H1 (cell line): Measurements from ENCODE around the gene ARMH1. TPM values are rescaled to one million over a fixed set of nuclear protein-coding genes. Genes with fewer than 3 reads are reported as not detected.
A peak's percentile ranks its signal among the peaks of the same experiment; 100 is the strongest.

ENCODE experiments used
- CTCF ChIA-PET: fragments of 300-600 bp; sonication (Branson Sonifier 250); formaldehyde crosslinking; loops from one replicate; lab custom pipeline; 2021; ENCODE audit not compliant: partially characterized antibody; lab: Charles Lee
- POLR2A ChIA-PET: fragments of 300-600 bp; sonication (Branson Sonifier 250); formaldehyde crosslinking; loops from one replicate; lab custom pipeline; 2021; ENCODE audit warnings: inconsistent platforms; ENCODE audit not compliant: partially characterized antibody; lab: Charles Lee
- DNase-seq, 2 experiments: peaks; one replicate each; pipeline versions ENCODE4 v3.0.0 to v3.0.0-alpha.2; 2010 to 2022; ENCODE audit warnings: low spot score in 2 of 2, low read depth in 1 of 2, mixed read lengths in 1 of 2
- FAIRE-seq: peaks from 2 replicates; lab custom pipeline; 2011; peaks lifted over from hg19 to GRCh38; lab: Jason Lieb, UNC
- H2AFZ ChIP-seq: 2 replicates; pipeline ENCODE4 v1.8.1; 2012; ENCODE audit warnings: low read length, inconsistent platforms
- H2AK5ac ChIP-seq: 2 replicates; pipeline ENCODE4 v1.6.1; 2013; ENCODE audit warnings: low read depth, low read length
- H2BK120ac ChIP-seq: replicated peaks from 2 replicates; pipeline ENCODE3; 2013; ENCODE audit warnings: low read depth, low read length, inconsistent platforms
- H2BK12ac ChIP-seq: 2 replicates; pipeline ENCODE4 v1.6.1; 2013; ENCODE audit warnings: low read depth, low read length
- H2BK15ac ChIP-seq: 2 replicates; pipeline ENCODE4 v1.6.1; 2013; ENCODE audit warnings: low read length
- H2BK20ac ChIP-seq: 2 replicates; pipeline ENCODE4 v1.6.1; 2013; ENCODE audit warnings: low read length
- H2BK5ac ChIP-seq: 2 replicates; pipeline ENCODE4 v1.6.1; 2013; ENCODE audit warnings: low read depth, low read length
- H3K14ac ChIP-seq: 2 replicates; pipeline ENCODE4 v1.6.1; 2013; ENCODE audit warnings: inconsistent platforms; ENCODE audit not compliant: insufficient read length
- H3K18ac ChIP-seq: 2 replicates; pipeline ENCODE4 v1.6.1; 2013; ENCODE audit warnings: low read length; ENCODE audit errors: extremely low read depth
- H3K23ac ChIP-seq: 2 replicates; pipeline ENCODE4 v1.6.1; 2013; ENCODE audit warnings: inconsistent platforms; ENCODE audit not compliant: insufficient read length
- H3K23me2 ChIP-seq: 2 replicates; pipeline ENCODE4 v1.6.1; 2013; ENCODE audit warnings: low read depth, low read length
- H3K27ac ChIP-seq: 2 replicates; pipeline ENCODE4 v1.6.1; 2011; ENCODE audit warnings: low read depth, low read length, inconsistent platforms
- H3K27me3 ChIP-seq, 4 experiments: replicated peaks in 1 of 4; 1 replicate in 1 of 4; 2 replicates in 3 of 4; pipeline versions ENCODE4 v1.6.1 to v1.8.1; 2011 to 2013; ENCODE audit warnings: low read length in 3 of 4, mild to moderate bottlenecking in 3 of 4, inconsistent platforms in 2 of 4, mixed read lengths in 2 of 4, moderate library complexity in 1 of 4; ENCODE audit not compliant: control insufficient read depth in 3 of 4, insufficient read depth in 3 of 4; ENCODE audit errors: extremely low read depth in 1 of 4
- H3K36me3 ChIP-seq, 4 experiments: 2 replicates each; pipeline versions ENCODE4 v1.6.1 to v1.8.1; 2011 to 2013; ENCODE audit warnings: mild to moderate bottlenecking in 4 of 4, low read length in 3 of 4, moderate library complexity in 2 of 4, control low read depth in 1 of 4, inconsistent platforms in 1 of 4; ENCODE audit not compliant: insufficient read depth in 4 of 4, control insufficient read depth in 2 of 4
- H3K4ac ChIP-seq: replicated peaks from 2 replicates; pipeline ENCODE3; 2013; ENCODE audit warnings: low read length, low read depth, mixed read lengths, inconsistent platforms; ENCODE audit not compliant: insufficient read length
- H3K4me1 ChIP-seq, 4 experiments: replicated peaks in 1 of 4; 1 replicate in 1 of 4; 2 replicates in 3 of 4; pipeline versions ENCODE4 v1.6.1 to v1.8.1; 2011 to 2013; ENCODE audit warnings: low read length in 3 of 4, inconsistent platforms in 2 of 4, mixed read lengths in 1 of 4; ENCODE audit not compliant: insufficient read depth in 4 of 4, control insufficient read depth in 3 of 4
- H3K4me2 ChIP-seq, 2 experiments: 2 replicates each; pipeline versions ENCODE4 v1.6.1 to v1.8.1; 2011 to 2013; ENCODE audit warnings: low read depth in 2 of 2, low read length in 2 of 2, control low read depth in 1 of 2, inconsistent platforms in 1 of 2, mild to moderate bottlenecking in 1 of 2; ENCODE audit not compliant: insufficient read depth in 1 of 2
- H3K4me3 ChIP-seq, 4 experiments: fragments of 200-600, 300-600 bp in 1 of 4; sonication (generic), shearing (Covaris generic), sonication (Bioruptor Twin) in 1 of 4; 2 replicates each; pipeline versions ENCODE4 v1.5.1 to v1.8.1; 2011 to 2016; ENCODE audit warnings: low read length in 4 of 4, low read depth in 3 of 4, control low read depth in 2 of 4, inconsistent platforms in 2 of 4, mild to moderate bottlenecking in 2 of 4, mixed read lengths in 1 of 4, moderate library complexity in 1 of 4; ENCODE audit not compliant: insufficient read depth in 2 of 4; ENCODE audit errors: extremely low read depth in 1 of 4
- H3K56ac ChIP-seq: replicated peaks from 2 replicates; pipeline ENCODE3; 2013; ENCODE audit warnings: low read depth, mild to moderate bottlenecking, mixed read lengths, low read length, inconsistent platforms; ENCODE audit not compliant: insufficient read length
- H3K79me1 ChIP-seq: 2 replicates; pipeline ENCODE4 v1.6.1; 2013; ENCODE audit warnings: low read depth, low read length, control low read depth
- H3K79me2 ChIP-seq, 2 experiments: 2 replicates each; pipeline versions ENCODE4 v1.6.1 to v1.8.1; 2012 to 2013; ENCODE audit warnings: low read length in 2 of 2, mild to moderate bottlenecking in 2 of 2, inconsistent platforms in 1 of 2; ENCODE audit not compliant: insufficient read depth in 2 of 2, control insufficient read depth in 1 of 2
- H3K9ac ChIP-seq, 4 experiments: replicated peaks in 1 of 4; 1 replicate in 1 of 4; 2 replicates in 3 of 4; pipeline versions ENCODE4 v1.6.1 to v1.8.1; 2011 to 2013; ENCODE audit warnings: low read depth in 3 of 4, low read length in 3 of 4, control low read depth in 2 of 4, mild to moderate bottlenecking in 2 of 4, moderate library complexity in 2 of 4, inconsistent platforms in 1 of 4; ENCODE audit errors: extremely low read depth in 1 of 4
- H3K9me3 ChIP-seq, 2 experiments: 2 replicates each; pipeline versions ENCODE4 v1.6.1 to v1.8.1; 2012 to 2013; ENCODE audit warnings: mild to moderate bottlenecking in 2 of 2, moderate library complexity in 2 of 2, control low read depth in 1 of 2, inconsistent platforms in 1 of 2, low read depth in 1 of 2, low read length in 1 of 2, mixed read lengths in 1 of 2; ENCODE audit not compliant: insufficient read depth in 2 of 2
- H4K20me1 ChIP-seq, 2 experiments: replicated peaks in 1 of 2; 2 replicates each; pipeline versions ENCODE3 to v1.8.1; 2011 to 2013; ENCODE audit warnings: inconsistent platforms in 2 of 2, low read length in 2 of 2, mild to moderate bottlenecking in 1 of 2; ENCODE audit not compliant: insufficient read depth in 2 of 2, control insufficient read depth in 1 of 2
- H4K5ac ChIP-seq: 2 replicates; pipeline ENCODE4 v1.6.1; 2013; ENCODE audit warnings: low read length, low read depth, mixed read lengths, inconsistent platforms; ENCODE audit not compliant: insufficient read length
- H4K8ac ChIP-seq: 2 replicates; pipeline ENCODE4 v1.8.0; 2013; ENCODE audit warnings: mild to moderate bottlenecking, moderate library complexity, low read length, inconsistent platforms; ENCODE audit not compliant: insufficient read depth; ENCODE audit errors: extremely low read depth
- H4K91ac ChIP-seq: replicated peaks from 2 replicates; pipeline ENCODE3; 2013; ENCODE audit warnings: low read length, mixed read lengths, inconsistent platforms; ENCODE audit not compliant: insufficient read length
- BACH1 ChIP-seq: IDR thresholded peaks from 2 replicates; pipeline ENCODE4 v1.6.1; 2012; ENCODE audit warnings: low read length, improper control_type of control experiment
- EZH2 ChIP-seq: fragments of 200-600 bp; sonication (generic); IDR thresholded peaks from 2 replicates; pipeline ENCODE4 v1.7.1; 2012; ENCODE audit warnings: low read depth, mild to moderate bottlenecking, moderate library complexity, low read length, inconsistent platforms; ENCODE audit not compliant: severe bottlenecking
- FOSL1 ChIP-seq: IDR thresholded peaks from 2 replicates; pipeline ENCODE4 v1.6.1; 2011; ENCODE audit warnings: mild to moderate bottlenecking, low read depth, low read length, moderate library complexity; ENCODE audit not compliant: insufficient read depth
- SIN3A ChIP-seq, 2 experiments: IDR thresholded peaks in 1 of 2; conservative IDR thresholded peaks in 1 of 2; 2 replicates each; pipeline ENCODE4 v1.6.1; 2011 to 2012; ENCODE audit warnings: low read length in 2 of 2, improper control_type of control experiment in 1 of 2, low read depth in 1 of 2, mild to moderate bottlenecking in 1 of 2
- TEAD4 ChIP-seq: IDR thresholded peaks from 2 replicates; pipeline ENCODE4 v1.6.1; 2012; ENCODE audit warnings: low read depth, low read length, inconsistent platforms, mixed read lengths
- WGBS, 2 experiments: shearing (Covaris generic) in 1 of 2; methylation state at CpG; one replicate each; pipeline versions ENCODE4 v1.1.6 to v1.1.7; 2013 to 2015; ENCODE audit warnings: low lambda C conversion rate in 2 of 2, mixed read lengths in 2 of 2, inconsistent platforms in 1 of 2, low coverage in 1 of 2, missing lambda C conversion rate in 1 of 2; ENCODE audit not compliant: insufficient replicate concordance in 2 of 2, insufficient coverage in 1 of 2, insufficient read length in 1 of 2; ENCODE audit errors: extremely low coverage in 1 of 2, missing lambda C conversion rate in 1 of 2; 5-methylcytosine and 5-hydroxymethylcytosine counted together
- polyA plus RNA-seq, 7 experiments: library from polyadenylated mRNA; depleted of rRNA in 3 of 7; stranded (reverse) in 5 of 7; unstranded in 2 of 7; fragments of >200 nt in 5 of 7; fragments of 200-250 nt in 2 of 7; gene quantifications; 1 replicate in 5 of 7; 2 replicates in 1 of 7; 4 replicates in 1 of 7; pipeline versions ENCODE4 v1.2.1 to v1.2.3, GENCODE V29; 2011 to 2013; ENCODE audit warnings: missing spikeins in 2 of 7, mixed read lengths in 2 of 7
- total RNA-seq: library from RNA; stranded (reverse); fragmentation: NEBNext Ultra II Directional; extraction: Animal tissue kit (Norgen Biotek cat#: 25700); gene quantifications from 2 replicates; pipeline ENCODE4 v1.2.1, GENCODE V29; 2021
- TF ChIP-seq, protein P1 (sequence below), 3 experiments: IDR thresholded peaks; 1 replicate in 2 of 3; 2 replicates in 1 of 3; pipeline versions ENCODE4 v1.5.1 to v1.6.1; 2011; ENCODE audit warnings: low read length in 3 of 3, mild to moderate bottlenecking in 3 of 3, inconsistent platforms in 2 of 3, low read depth in 1 of 3, moderate library complexity in 1 of 3; ENCODE audit not compliant: insufficient read depth in 1 of 3; ENCODE audit errors: control extremely low read depth in 1 of 3
- TF ChIP-seq, protein P2 (sequence below): IDR thresholded peaks from 2 replicates; pipeline ENCODE4 v1.6.1; 2012; ENCODE audit warnings: inconsistent platforms

Gene ARMH1
- total and polyA plus RNA-seq, 2 of the 8 experiments (the other 6 are each of a cell fraction or from before 2014, with no cell fraction given) = 0.82 to 0.85 TPM

DNA sequence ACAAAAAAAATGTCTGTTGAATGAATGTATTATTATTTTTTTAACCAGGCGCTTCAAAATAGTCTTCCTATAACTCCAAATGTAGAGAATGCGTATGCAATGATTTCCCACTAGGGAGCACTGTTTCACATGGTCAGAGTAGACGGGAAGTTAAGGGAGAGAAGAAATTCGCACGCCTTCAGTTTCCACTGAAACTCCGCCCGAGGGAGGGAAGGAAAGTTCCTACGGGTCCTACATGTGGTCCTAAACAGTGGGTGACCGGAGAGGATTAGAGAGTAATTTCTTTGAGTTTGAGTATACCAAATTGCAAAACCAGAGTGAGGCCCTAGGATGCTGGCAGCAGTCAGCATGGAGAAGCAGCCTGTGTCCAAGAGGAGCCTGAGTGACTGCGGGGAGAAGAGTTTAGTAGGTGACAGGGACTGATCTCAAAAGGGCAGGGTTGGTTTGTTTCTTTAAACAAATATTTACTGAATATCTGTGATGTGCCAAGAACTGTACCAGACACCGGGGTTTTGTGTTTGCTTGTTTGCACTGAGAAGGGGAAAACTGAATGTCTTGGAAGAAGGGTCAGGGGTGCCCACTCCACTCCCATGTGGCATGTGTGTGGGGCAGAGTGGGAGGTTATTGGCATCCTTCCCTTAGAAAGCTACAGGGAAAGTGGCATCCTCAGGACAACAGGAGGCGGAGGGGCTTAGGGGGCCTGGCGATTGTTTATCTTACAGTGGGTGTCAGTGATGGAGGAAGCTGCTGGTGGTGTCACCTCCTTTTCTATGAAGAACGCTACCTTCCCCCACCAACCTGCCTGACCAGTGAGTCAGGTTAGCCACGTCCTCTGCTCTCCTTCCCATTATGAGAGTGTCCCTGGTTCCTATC lies 33.7 kb downstream of the ARMH1 start:
- ChIA-PET POLR2A (interaction anchor here (1.0 to 2.2 kb wide), 6 partner anchors 11 to 67 kb away, joined by 3 to 23 read pairs (median 4); partner anchors contain the start of genes RNU5D-1 and RPS8), CTCF (interaction anchor here (0.6 to 2.8 kb wide), 12 partner anchors 10 to 457 kb away, joined by 3 to 15 read pairs (median 4); no protein-coding TSS in a partner anchor)
- no peak overlapping the region for H2BK20ac ChIP-seq
- H4K8ac ChIP-seq = no peak overlapping the region
- H2BK5ac ChIP-seq = no peak overlapping the region
- H2BK12ac ChIP-seq = 0 out of 2 replicates have a peak overlapping the region, but pooled peaks have one; percentile 39
- no peak overlapping the region for H3K4me3 ChIP-seq
- H3K79me2 ChIP-seq = no peaks in the 10 kb centered on the region
- H3K14ac ChIP-seq = no peak overlapping the region
- H2BK15ac ChIP-seq = no peak overlapping the region
- DNase-seq (no peak), FAIRE-seq (peak; percentile 81)
- peak overlapping the region; percentile 5 for H4K91ac ChIP-seq
- 67% methylated on average over 15 of the region's 15 CpGs; no CpG with 5 or more reads in 1 of the 2 experiments for WGBS, 2 experiments
- H4K20me1 ChIP-seq = no peaks in the 10 kb centered on the region
- H4K5ac ChIP-seq = peak overlapping the region; percentile 68
- no peaks in the 10 kb centered on the region; a peak in 1 of 4 replicates for H3K9me3 ChIP-seq
- H3K4me1 ChIP-seq = peaks cover 0 to 5% (median 1%) of the 10 kb centered on the region in 4 experiments; a peak in 3 of 7 replicates
- peaks cover 0 to 4% (median 0%) of the 10 kb centered on the region in 4 experiments; a peak in 1 of 7 replicates for H3K27me3 ChIP-seq
- peak overlapping the region; percentile 66 for H3K4ac ChIP-seq
- H3K18ac ChIP-seq = no peak overlapping the region
- no peaks in the 10 kb centered on the region for H3K36me3 ChIP-seq
- no peak overlapping the region for H3K9ac ChIP-seq
- H2BK120ac ChIP-seq = no peak overlapping the region
- H3K4me2 ChIP-seq = no peak overlapping the region
- H3K27ac ChIP-seq = no peak overlapping the region
- H3K56ac ChIP-seq = no peak overlapping the region
- no peaks in the 10 kb centered on the region; the same call in 1 of the 2 replicates for H3K23me2 ChIP-seq
- no peaks in the 10 kb centered on the region for H3K79me1 ChIP-seq
- no peak overlapping the region for H2AFZ ChIP-seq
- H3K23ac ChIP-seq = no peak overlapping the region
- H2AK5ac ChIP-seq = peak overlapping the region; percentile 53; the same call in 1 of the 2 replicates
- TF ChIP-seq SIN3A (conservative IDR thresholded peaks at IDR 0.05 in 1 of 2, IDR thresholded peaks at IDR 0.05 in 1 of 2; ENCODE audit: low read depth in 1 of 2, low read length in 2 of 2) (no peak), BACH1 (no peak), EZH2 (no peak), FOSL1 (no peak), TEAD4 (no peak)
- TF ChIP-seq, protein P1, sequence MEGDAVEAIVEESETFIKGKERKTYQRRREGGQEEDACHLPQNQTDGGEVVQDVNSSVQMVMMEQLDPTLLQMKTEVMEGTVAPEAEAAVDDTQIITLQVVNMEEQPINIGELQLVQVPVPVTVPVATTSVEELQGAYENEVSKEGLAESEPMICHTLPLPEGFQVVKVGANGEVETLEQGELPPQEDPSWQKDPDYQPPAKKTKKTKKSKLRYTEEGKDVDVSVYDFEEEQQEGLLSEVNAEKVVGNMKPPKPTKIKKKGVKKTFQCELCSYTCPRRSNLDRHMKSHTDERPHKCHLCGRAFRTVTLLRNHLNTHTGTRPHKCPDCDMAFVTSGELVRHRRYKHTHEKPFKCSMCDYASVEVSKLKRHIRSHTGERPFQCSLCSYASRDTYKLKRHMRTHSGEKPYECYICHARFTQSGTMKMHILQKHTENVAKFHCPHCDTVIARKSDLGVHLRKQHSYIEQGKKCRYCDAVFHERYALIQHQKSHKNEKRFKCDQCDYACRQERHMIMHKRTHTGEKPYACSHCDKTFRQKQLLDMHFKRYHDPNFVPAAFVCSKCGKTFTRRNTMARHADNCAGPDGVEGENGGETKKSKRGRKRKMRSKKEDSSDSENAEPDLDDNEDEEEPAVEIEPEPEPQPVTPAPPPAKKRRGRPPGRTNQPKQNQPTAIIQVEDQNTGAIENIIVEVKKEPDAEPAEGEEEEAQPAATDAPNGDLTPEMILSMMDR (IDR thresholded peaks at IDR 0.05; ENCODE audit: control extremely low read depth in 1 of 3, insufficient read depth in 1 of 3, low read depth in 1 of 3, low read length in 3 of 3) = peak in 2 of 3 experiments; percentile 47 to 58; a peak in 2 of 4 replicates
- TF ChIP-seq, protein P2, sequence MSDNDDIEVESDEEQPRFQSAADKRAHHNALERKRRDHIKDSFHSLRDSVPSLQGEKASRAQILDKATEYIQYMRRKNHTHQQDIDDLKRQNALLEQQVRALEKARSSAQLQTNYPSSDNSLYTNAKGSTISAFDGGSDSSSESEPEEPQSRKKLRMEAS = no peak
